GM21515 (cell line): ENCODE results near the gene SPTLC3.
A peak's percentile ranks its signal among the peaks of the same experiment; 100 is the strongest.
"Not testable (repeated sequence)": the region's sequence is repeated elsewhere in the genome, so short reads cannot be mapped to it uniquely, and the experiment has no call there.

Experiments used
- ATAC-seq: cut with Tn5 transposase; IDR thresholded peaks from one replicate; pipeline ENCODE4 v1.9.1; 2021; ENCODE audit not compliant: unreplicated experiment

The SPTLC3 gene

DNA sequence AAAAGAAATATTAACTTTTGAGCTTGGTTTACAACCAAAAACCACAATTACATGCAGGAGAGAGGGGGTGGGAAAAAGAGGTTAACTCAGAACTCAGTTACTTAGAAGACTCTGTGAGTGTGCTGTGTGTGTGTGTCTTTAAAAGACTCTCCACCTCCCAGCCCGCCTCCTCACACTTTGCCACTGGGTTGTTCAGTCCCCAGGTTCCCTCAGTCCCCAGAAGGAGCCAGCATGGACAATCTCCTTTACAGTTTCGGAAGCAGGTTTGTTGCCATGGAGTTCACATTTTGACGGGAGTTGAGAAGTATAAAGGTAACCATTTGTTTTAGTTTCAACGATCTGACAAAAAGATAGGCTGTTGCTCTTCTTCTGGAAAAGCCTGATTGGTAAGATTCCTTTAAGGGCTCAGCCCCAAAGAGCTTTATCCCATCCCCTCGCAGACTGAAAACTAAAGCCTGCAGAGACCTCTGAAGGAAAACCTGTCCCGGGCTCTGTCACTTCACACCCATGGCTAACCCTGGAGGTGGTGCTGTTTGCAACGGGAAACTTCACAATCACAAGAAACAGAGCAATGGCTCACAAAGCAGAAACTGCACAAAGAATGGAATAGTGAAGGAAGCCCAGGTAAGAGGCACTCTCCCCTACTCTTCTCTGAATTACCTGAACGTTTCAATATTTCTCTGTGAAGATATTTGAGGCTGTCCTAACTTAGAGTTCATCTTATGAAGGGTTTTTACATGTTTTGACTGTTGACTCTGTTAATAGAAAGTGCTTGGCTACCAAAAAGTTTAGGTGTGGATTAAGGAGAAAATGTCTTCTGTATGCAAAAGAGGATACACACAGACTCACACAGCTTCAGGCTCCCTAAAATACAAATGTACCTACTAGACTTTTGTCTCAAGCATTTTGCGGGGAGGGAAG is at the start of gene SPTLC3:
SPTLC3 (plus strand) TSS at position 212 of the 921 bp plus-strand sequence; CDS start at position 508, 296 bp downstream.
- peak; percentile 38 for ATAC-seq

GRCh38 chr20:12961725-12962124 is 47.0 kb upstream of the SPTLC3 start:
- ATAC-seq: no peak

- no peak for ATAC-seq
These were observed 45.9 kb upstream of the SPTLC3 start for GRCh38 chr20:12962895-12963294.

DNA sequence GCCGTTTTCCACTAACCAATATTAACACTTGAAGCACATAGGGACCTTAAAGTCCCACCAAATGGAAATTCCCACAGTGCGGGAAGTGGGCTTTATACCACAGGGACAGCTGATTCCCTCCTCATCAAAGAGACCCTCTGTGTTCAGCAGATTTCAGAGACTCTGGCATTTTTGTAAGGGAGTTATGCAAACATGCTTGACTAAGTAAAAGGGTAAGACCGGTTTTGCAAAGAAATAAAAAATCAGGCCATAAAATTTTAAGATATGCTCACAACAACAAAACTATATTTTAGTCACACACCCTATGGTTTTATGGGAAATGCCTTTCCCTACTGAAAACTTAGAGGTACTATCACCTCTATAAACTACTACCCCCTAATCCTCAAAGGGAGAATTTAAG is 45.4 kb upstream of the SPTLC3 start:
- no peak for ATAC-seq

DNA sequence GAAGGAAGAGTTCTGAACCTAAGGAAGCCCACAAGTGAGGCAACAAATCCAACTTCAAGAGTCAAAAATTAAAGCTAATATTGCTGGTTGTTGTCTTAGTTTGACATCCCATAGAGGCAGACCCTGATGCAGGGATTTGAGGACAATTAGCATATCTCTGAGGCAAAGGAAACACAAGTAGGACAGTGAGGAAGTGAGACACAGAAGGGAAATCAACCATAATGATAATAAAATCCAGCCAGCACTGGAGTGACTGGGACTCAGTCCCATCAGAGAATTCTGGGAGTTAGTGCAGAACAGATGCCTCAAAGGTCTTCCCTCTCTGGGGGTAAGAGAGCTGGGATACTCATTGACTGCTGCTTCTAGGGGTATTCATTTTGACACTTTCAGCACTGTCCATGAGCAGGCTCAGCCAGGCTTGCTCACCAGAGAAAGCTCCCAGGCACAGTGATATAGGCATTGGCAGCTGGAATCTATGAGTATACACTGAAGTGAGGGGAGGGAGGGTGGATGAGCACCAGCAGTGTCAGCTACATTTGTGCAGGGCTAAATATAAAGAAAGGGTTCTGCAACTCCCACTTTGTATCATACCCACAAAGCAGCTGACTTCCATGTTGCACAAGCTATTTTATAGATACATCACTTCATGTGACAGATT is 43.4 kb upstream of the SPTLC3 start:
- ATAC-seq: no peak

- ATAC-seq: no peak
These were observed 42.9 kb upstream of the SPTLC3 start for GRCh38 chr20:12965870-12966251.

- ATAC-seq: no peak
These were observed 42.2 kb upstream of the SPTLC3 start for GRCh38 chr20:12966468-12967085.

DNA sequence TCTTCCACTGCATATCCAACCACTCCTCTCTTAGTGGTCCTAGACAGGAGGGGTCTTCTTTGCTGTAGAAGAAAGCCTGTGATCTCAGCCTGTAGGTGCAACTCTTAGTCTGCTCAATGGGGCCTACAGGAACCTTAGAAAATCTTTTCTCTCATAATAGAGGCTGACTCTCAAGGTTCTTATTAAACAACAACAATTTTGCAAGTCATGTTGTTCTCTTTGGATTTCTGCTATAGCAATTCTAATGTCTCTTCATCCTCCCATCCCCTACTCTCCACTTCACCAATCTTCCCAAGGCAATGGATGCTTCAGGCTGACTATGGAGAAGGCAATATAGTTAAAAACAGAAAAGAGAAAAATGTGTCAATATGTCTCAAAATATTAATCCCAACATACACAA is 40.8 kb upstream of the SPTLC3 start:
- ATAC-seq: no peak

DNA sequence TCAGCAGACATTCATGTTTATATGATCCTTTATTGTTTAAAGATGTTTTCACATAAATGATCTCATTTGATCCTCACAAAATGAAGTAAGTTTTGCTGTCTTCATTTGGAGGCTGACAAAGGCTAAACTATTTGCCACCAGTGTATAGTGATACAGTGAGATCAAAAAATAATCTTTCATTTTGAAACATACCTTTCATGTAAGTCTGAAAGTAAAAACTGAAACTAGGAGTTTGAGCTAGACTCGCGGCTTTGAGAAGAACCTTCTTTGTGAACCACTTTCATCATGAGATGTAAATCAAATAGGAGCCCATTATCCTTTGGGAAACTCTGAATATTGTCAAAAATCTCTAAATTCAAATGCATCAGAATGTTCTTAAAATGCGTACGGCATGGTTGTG is 40.3 kb upstream of the SPTLC3 start:
- ATAC-seq: no peak

DNA sequence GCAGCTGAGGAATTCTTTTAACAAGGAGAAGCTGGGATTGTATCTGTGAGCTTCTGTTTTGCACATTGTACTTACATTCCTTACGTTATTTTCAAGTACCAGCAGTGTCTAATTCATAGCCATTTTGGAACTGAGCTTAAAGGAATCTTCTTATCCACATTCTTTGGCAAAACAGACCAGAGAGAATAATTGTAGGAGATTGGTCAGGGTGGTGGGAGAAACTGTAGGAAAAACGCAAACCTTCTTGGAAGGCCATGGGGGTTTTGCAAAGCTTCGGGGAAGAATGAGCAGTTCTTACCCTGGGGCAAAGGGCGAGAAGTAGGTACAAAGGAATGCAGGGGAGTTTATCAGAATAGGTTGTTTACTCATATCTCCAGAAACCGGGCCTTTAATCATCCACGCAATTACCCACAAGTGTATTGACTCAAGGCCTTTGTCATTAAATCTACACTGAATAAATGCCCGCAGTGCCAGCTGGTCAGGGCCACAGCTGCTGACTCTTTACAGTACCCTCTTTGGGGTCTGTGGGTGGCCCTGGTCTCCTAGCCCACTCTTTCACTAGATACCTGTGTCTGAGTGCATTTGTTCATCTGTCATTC is 39.6 kb upstream of the SPTLC3 start:
- ATAC-seq: no peak

- no peak for ATAC-seq
These were observed 38.4 kb upstream of the SPTLC3 start for GRCh38 chr20:12970372-12970821.

- no peak for ATAC-seq
These were observed 32.8 kb upstream of the SPTLC3 start for GRCh38 chr20:12975833-12976608.

DNA sequence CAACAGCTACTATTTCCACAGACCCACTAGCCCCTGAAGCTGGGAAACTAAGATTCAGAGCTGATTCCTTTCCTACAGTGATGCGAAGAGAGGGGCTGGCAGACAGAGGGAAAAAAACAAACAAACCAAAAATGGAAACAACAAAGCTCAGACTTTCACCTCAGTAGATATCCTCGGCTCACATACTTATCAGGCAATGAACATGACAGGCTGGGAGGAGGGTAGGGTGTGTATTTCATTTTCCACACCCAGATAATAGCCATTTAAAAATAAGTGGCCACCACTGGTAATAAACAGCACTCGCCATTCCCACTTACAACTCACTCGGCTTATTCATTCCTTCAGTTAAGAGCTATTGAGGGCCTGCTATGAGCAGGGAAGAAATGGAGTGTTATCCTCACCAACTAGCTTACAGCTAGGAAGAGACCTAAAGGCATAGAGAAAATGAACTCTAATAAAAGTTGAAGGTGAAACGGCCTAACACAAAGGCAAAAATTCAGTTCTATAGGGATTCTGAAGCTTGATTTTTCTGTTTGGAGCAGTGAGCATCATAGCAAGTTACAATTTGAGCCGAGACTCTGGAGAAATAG is 32.0 kb upstream of the SPTLC3 start:
- no peak for ATAC-seq

- ATAC-seq: no peak
These were observed 31.2 kb upstream of the SPTLC3 start for GRCh38 chr20:12977328-12978125.

DNA sequence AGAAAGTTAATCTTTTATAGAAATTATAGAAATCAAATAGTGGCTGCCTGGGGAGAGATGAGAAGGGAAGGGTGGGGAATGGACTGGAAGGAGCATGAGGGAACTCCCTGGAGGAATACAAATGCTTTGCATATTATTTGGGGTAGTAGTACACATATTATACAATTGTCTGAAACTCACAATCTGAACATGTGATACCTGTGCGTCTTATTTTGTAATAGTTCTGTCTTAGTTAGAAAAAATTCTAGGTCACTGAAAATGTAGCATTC is 30.7 kb upstream of the SPTLC3 start:
- ATAC-seq: no peak

GRCh38 chr20:12978613-12979495 is 29.9 kb upstream of the SPTLC3 start:
- no peak for ATAC-seq

GRCh38 chr20:12979713-12980112 is 29.1 kb upstream of the SPTLC3 start:
- ATAC-seq: not testable (repeated sequence)

- ATAC-seq: no peak
These were observed 26.7 kb upstream of the SPTLC3 start for GRCh38 chr20:12982098-12982497.
